Astrocyte of the cerebellum (primary cell): ENCODE data around the gene SLC39A11.

ENCODE experiments used
- DNase-seq: peaks from one replicate; pipeline ENCODE4 v3.0.0-alpha.2; 2011; ENCODE audit warnings: low read depth
- H3K4me3 ChIP-seq: 2 replicates; pipeline ENCODE4 v1.5.1; 2011; ENCODE audit warnings: mild to moderate bottlenecking, low read depth, low read length, moderate library complexity
- CTCF ChIP-seq: IDR thresholded peaks from 2 replicates; pipeline ENCODE4 v1.5.1; 2012; ENCODE audit warnings: low read length, low read depth, moderate library complexity, mild to moderate bottlenecking; ENCODE audit errors: missing control alignments
- in situ Hi-C: cut with HindIII; loops from 2 replicates; pipeline ENCODE4 v1.10.0; 2017; ENCODE audit warnings: low sequenced_read_pairs

The SLC39A11 gene

GRCh38 chr17:72747501-72747900 is 345.0 kb downstream of the SLC39A11 start:
- in situ Hi-C loops = no loop called here
- DNase-seq = no peak
- TF ChIP-seq CTCF = no peak
- no peak overlapping the region for H3K4me3 ChIP-seq

- TF ChIP-seq CTCF = no peak
- H3K4me3 ChIP-seq = no peak overlapping the region
- DNase-seq = no peak
- in situ Hi-C loops = no loop called here
These were observed 347.2 kb downstream of the SLC39A11 start for GRCh38 chr17:72745241-72745640.

- no peak overlapping the region for H3K4me3 ChIP-seq
- in situ Hi-C loops = no loop called here
- DNase-seq = no peak
- TF ChIP-seq CTCF = no peak
These were observed 349.4 kb downstream of the SLC39A11 start for GRCh38 chr17:72743037-72743467.

GRCh38 chr17:72737151-72737690 is 355.3 kb downstream of the SLC39A11 start:
- no peak for DNase-seq
- no peak for TF ChIP-seq CTCF
- H3K4me3 ChIP-seq = no peak overlapping the region
- in situ Hi-C loops = no loop called here

- no peak for TF ChIP-seq CTCF
- DNase-seq = no peak
- in situ Hi-C loops = no loop called here
- no peak overlapping the region for H3K4me3 ChIP-seq
These were observed 356.9 kb downstream of the SLC39A11 start for GRCh38 chr17:72735592-72735991.

GRCh38 chr17:72735048-72735447 is 357.4 kb downstream of the SLC39A11 start:
- TF ChIP-seq CTCF = no peak
- in situ Hi-C loops = no loop called here

More at GRCh38 chr17:72735048-72735447, 357.4 kb downstream of the SLC39A11 start:
- DNase-seq = no peak
- H3K4me3 ChIP-seq = no peak overlapping the region
